GM04503 (cell line): Measurements from ENCODE around the gene ZNF511.
"Not testable (repeated sequence)": the region's sequence is repeated elsewhere in the genome, so short reads cannot be mapped to it uniquely, and the experiment has no call there.

ENCODE experiments used
- DNase-seq: peaks from one replicate; pipeline ENCODE4 v3.0.0-alpha.2; 2012; ENCODE audit warnings: low read depth

The ZNF511 gene

GRCh38 chr10:133308421-133309099, at the start of gene ZNF511, which contains the start of gene TUBGCP2:
TSS of gene ZNF511 (plus strand) at chr10:133308914. CDS start at chr10:133308944, 30 bp downstream.
TSS of gene TUBGCP2 (minus strand) at chr10:133308872. CDS start at chr10:133302941, 5,931 bp downstream.
- DNase-seq = no peak

- no peak for DNase-seq
Measured at GRCh38 chr10:133259602-133259989, 49.1 kb upstream of the ZNF511 start.

- DNase-seq = no peak
Measured at GRCh38 chr10:133260895-133261725, 47.6 kb upstream of the ZNF511 start.

GRCh38 chr10:133261726-133262325, 46.9 kb upstream of the ZNF511 start:
- DNase-seq = no peak

GRCh38 chr10:133262696-133263095, 46.0 kb upstream of the ZNF511 start:
- no peak for DNase-seq

GRCh38 chr10:133263674-133264073, 45.0 kb upstream of the ZNF511 start:
- DNase-seq = no peak

GRCh38 chr10:133264461-133264860, 44.3 kb upstream of the ZNF511 start:
- DNase-seq = no peak

GRCh38 chr10:133265052-133265451, 43.7 kb upstream of the ZNF511 start:
- not testable (repeated sequence) for DNase-seq

- DNase-seq = no peak
Measured at GRCh38 chr10:133266056-133266795, 42.5 kb upstream of the ZNF511 start.

- no peak for DNase-seq
Measured at GRCh38 chr10:133267293-133267692, 41.4 kb upstream of the ZNF511 start.

GRCh38 chr10:133267829-133268228, 40.9 kb upstream of the ZNF511 start:
- no peak for DNase-seq

- no peak for DNase-seq
Measured at GRCh38 chr10:133268532-133268931, 40.2 kb upstream of the ZNF511 start.

- DNase-seq = no peak
Measured at GRCh38 chr10:133269367-133269766, 39.3 kb upstream of the ZNF511 start.

GRCh38 chr10:133270204-133270603, 38.5 kb upstream of the ZNF511 start:
- no peak for DNase-seq

GRCh38 chr10:133270773-133271297, 37.9 kb upstream of the ZNF511 start:
- no peak for DNase-seq

- DNase-seq = no peak
Measured at GRCh38 chr10:133271521-133272300, 37.0 kb upstream of the ZNF511 start.

GRCh38 chr10:133272301-133272963, 36.3 kb upstream of the ZNF511 start:
- no peak for DNase-seq

GRCh38 chr10:133272964-133273420, 35.7 kb upstream of the ZNF511 start:
- no peak for DNase-seq

GRCh38 chr10:133273534-133274143, 35.1 kb upstream of the ZNF511 start:
- DNase-seq = no peak
